LHCN-M2 (cell line): ENCODE data around the gene TTC3. TPM values are rescaled to one million over a fixed set of nuclear protein-coding genes. Genes with fewer than 3 reads are reported as not detected.

Experiments
- DNase-seq: peaks from one replicate; pipeline ENCODE4 v3.0.0-alpha.2; 2012; ENCODE audit warnings: low read depth
- total RNA-seq: library from RNA; depleted of rRNA; stranded (reverse); fragments of >200 nt; gene quantifications from 2 replicates; pipeline ENCODE4 v1.2.3, GENCODE V29; 2014

The TTC3 gene
- total RNA-seq, 1 experiment from 2014 or later: 189 TPM

DNA sequence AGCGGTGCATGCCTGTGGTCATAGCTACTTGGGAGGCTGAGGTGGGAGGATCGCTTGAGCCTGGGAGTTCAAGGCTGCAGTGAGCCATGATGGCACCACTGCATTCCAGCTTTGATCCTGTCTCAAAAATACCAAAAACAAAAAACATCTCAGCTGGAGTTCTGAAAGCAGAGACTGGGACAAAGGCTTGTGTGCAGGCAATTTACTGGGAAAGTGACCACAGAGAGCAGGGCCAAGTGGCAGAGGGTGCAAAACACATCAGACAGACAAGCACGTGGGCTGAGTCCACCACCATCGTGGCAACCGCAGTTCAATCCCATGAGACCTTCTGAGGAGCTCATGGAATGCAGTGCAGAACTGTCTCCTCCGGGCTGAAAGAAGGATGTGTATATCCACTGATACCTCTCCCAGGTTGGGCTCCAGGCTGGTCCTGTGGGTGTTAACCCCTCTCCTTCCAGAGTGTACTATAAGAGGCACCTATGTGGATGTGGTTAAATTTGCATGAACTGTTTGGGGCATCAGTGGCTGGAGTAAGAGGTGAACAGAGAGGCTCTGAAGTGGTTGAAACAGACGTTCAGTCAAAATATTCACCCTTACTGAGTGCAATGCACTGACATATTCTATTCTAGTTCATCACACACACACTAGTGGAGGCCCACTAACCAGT is 11.0 kb upstream of the TTC3 start:
- DNase-seq: peak; percentile 77

DNA sequence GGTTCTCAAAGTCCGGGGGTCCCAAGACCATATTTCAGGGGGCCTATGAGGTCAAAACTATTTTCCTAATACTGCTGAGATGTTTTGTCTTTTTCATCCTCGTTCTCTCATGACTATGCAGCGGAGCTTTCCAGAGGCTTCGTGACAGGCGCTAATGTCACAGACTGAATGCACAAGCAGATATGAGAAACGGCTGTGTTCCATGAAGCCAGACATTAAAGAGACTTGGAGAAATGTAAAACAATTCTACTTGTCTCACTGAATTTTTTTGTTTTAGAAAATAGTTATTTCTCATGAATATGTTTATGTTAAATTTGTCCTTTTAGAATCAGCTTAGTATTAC is 10.5 kb upstream of the TTC3 start:
- DNase-seq: no peak

DNA sequence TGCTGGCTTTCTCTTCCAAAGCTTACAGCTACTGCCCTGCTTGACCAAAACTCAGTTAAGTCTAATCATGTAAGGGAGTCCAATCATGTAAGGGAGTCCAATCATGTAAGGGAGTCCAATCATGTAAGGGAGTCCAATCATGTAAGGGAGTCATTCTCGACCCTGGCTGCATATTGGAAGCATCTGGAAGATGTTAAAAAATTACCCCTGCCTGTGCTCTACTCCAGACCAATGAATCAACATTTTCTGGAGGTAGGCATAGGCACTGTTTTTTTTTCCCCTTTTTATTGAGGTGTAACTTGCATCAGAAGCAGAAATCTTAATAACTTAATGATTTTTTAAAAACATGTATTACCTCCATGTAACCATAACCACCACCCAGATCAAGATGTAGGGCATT is 9.6 kb upstream of the TTC3 start:
- no peak for DNase-seq

DNA sequence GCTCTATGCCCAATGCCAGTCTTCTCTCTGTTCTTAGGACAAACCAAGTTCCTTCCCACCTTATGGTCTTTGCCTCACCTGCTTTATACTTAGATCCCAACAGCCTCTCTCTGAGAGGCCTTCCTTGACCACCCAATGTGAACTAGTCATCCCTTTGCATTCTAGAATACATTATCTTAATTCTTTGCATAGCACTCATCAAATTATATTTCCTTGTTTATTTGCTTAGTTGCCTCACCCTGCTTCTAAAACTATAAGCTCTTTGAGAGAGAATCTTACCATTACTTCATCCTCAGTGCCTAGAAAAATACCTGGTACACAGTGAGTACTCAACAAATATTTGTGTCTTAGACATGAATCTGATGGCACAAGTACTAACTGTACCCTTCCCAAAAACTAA is 8.2 kb upstream of the TTC3 start:
- no peak for DNase-seq

DNA sequence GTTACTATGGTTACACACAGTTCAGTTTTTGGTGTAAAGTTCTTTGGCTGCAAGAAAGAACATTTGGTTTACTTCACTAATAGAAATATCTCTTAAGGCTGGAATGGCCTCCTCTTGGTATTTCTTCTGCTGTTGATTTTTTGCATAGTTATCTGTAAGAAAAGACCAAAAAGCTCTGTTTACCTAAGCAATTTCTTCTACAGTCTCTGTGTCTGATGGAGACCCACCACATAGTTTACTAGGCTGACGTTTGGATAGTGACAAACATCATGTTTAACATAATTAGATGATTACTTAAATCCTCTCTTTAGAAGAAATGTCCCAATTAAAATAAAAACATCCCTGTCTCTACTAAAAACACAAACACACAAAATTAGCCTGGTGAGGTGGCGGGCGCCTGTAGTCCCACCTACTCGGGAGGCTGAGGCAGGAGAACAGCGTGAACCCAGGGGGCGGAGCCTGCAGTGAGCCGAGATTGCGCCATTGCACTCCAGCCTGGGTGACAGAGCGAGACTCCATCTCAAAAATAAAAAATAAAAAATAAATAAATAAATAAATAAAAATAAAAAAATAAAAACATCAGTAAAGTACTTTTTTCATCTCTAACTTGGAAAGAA is 7.4 kb upstream of the TTC3 start:
- no peak for DNase-seq

DNA sequence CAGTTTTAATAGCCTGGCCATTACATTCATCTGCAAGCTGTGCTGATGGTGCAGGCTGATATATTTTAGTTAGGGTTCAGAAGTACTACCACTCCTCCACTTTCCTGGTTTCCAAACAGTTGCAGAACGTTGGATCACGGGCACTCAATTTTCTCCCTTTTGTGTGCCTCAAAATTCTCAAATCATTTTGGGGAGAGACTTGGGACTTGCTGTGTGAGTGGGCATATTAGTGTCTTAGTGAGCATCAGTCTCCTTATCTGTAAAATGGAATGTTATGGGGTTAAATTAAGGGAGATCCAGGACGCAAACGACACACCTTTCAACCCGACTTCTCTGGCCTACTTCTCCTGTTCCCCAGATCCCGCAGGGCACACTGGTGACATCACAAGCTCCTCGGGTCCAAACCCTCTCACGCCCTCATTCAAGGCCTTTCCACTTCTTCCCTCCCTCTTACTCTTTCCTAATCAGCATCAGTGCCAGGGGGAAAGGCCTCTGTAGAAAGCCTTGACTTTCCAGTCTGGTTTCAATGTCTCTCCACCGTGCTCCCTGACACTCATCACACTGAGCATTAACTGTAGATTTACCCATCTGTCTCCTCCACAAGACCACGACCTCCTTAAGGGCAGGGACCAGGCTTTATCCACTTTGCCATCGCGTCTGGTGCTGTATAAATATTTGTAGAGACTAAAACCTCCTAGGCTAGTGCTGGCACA is 1.3 kb upstream of the TTC3 start:
- DNase-seq: peak; percentile 75

DNA sequence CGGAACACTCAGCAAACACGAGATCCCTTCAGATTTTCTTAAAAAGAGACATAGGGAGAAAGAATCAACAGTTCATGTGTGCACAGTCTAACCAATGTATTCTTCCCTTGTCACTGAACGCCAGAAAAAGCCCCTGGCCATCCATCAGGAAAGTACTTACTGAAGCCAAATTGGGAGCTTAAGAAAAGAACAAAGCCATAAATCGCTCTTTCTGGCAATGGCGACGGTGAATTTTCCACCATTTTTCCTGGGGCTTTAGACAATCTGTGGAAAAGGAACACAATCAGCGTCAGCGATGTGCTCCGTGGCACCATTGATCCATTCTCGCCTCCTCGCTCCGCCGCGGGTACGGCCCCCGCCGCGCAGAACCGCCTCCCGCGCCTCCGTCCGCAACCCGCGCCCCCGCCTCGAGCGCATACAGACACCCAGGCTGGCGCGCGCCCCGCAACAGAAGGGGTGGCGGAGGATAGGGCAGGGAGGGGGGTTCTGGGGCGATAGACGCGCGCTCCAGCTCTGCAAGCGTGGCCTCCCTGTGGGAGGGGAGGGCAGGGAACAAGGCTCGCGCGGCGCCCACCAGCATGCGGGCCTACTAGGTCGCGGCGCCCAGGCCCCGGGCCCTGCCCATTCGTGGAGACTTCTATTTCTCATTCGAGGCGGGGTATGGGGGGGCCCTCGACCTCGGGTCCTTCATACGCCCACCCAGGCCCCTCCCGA is 623 bp upstream of the TTC3 start:
- peak; percentile 84 for DNase-seq

DNA sequence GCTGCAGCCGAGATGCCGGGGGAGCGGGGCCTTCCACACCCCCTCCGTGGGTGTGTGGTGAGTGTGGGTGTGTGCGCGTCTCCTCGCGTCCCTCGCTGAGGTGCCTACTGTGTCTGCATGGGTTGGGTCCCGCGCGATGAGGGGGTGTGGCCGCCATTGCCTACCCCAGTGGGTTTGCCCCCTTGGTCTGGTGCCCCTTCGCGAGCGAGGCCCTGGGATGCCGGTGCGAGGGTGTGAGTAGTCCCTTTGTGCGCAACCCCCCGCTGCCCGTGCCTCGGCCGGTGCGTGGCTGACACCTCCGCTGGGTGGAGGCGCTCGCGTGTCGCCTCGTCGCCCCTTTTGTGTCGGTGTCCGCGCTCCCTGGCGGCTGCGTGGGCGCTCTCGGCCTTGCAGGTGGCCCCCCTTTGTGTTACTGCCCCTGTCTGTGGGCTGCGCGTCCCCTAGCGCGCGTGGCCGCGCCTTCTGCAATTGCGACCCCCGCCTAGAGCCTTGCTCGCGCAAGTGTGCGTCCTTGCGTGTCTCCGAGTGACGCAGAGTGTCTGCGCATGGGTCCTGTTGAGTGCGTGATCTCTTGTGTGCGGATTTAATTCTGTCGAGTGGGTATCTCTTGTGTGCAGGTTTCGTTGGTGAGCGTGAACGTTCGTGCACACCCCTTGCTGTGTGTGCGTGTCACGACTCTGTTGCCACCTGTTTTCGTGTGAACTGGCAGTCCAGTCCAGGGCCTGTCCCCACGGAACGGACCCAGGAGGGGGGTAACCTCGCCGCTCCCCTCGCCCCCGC is 553 bp downstream of the TTC3 start:
- peak; percentile 28 for DNase-seq

DNA sequence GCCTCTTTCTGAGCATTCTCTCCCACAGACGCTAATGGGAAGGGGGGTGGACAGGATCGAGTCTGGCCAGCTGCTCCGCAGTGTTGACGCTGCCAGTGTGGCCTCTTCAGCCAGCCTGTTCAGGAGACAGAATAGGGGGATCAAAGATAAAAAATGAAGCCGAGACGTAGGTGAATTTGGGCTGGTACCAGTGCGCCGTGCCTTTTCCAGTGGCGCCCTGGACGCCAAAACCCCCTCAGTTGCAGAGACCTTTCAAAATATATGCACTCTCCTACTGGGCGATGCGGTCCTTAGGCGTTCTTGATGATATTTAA is 1.1 kb downstream of the TTC3 start:
- no peak for DNase-seq

DNA sequence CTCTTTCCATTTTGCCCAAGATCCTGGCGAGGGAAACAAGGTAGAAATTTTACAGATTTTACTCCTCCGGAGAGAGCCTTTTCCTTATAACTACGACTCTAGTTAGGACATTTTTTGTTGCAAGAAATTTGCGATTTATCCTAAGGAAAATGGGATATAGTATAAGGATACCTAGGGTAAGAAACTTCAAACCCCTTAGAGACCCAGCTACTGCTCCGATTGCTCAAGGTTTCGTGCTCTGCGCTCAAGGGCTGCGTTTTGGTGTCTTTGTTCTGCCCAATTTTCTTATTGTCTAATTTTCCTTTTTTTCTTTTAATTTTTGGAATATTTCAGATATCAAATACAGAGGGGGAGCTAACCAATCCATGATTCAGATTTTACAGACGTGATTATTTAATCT is 1.5 kb downstream of the TTC3 start:
- DNase-seq: no peak

DNA sequence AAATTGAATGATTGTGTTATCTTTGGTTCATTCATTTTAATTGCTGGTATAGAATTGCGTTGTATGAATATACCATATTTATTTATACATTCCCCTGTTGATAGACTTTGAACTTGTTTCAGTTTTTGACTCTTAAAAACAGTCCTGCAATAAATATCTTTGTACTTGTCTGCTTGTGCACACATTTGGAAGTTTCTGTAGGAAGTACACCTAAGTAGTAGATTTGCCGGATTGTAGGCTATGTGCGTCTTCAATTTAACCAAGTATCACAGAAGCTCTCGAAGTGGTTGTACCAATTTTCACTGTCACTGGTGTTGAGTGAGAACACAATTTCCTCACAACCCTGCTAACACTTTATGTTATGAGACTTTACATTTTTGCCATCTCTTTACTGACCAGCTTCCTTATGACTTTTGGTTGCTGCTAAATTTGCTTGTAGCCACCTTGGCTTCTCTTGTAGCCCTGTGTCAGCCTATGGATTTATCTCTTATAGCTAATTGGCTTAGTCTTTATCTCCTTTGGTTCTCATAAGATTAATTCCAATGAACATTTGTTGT is 2.2 kb downstream of the TTC3 start:
- DNase-seq: no peak

DNA sequence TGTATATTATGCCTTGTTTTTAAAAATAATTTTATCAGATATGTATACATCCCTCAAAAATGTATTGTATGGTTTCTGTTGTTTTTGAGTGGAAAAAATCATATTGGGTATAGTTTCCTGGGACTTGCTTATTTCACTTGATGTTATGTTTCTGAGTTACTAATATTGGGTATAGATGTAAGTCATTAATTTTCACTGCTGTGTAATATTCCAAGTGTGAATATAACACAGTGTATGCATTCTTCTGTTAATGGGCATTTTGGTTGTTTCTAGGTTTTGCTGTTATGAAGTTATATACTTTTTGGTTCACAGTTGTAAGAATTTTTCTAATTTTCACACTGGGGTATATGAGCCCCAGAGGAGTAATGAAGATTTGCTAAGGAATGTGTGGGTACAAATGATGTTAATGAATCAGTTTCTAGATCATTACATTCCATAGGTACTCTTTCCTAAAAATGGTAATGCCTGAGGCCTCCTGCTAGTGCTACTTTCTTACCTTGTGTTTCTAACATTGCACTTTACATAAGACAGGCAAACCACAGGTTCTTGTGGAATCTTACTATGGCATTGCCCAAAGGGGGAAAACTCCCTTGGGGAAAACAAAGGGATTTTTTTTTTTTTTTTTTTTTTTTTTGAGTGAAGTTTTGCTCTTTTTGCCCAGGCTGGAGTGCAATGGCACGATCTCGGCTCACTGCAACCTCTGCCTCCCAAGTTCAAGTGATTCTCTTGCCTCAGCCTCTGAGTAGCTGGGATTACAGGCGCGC is 3.2 kb downstream of the TTC3 start:
- DNase-seq: no peak

DNA sequence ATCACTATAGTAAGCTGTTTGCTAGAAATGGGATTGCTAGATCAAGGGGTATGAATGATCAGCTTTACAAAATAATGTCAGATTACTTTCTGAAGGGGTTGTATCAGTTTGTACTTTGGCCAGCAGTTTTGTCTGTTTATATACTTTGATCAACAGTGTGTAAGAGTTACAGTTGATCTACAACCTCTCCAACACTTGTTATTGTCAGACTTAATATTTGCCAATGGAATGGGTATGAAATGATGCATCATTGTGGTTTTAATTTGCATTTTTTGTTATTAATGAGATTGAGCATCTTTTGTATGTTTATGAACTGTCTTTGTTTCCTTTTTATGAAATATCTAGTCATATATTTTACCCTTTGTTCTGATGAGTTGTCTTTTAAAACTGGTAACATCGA is 4.3 kb downstream of the TTC3 start:
- DNase-seq: no peak

DNA sequence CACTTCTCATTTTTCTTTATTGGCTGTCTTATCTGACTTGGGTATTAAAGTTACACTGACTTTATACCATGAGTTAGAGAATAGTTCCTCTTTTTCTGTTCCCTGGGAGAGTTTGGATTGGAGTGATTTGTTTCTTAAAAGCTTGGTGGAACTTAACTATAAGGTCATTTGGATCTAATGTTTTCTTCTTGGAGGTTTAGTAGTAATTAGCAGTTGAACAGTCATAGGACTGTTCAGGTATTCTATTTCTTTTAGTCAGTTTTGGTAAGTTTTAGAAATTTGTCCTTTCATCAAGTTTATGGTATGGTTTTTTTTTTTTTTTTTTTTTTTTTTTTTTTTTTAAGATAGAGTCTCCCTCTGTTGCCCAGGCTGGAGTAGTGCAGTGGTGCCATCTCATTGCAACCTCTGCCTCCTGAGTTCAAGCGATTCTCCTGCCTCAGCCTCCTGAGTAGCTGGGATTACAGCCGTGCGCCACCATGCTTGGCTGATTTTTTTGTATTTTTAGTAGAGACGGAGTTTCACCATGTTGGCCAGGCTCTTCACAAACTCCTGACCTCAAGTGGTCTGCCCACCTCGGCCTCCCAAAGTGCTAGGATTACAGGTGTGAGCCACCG is 6.3 kb downstream of the TTC3 start:
- no peak for DNase-seq

DNA sequence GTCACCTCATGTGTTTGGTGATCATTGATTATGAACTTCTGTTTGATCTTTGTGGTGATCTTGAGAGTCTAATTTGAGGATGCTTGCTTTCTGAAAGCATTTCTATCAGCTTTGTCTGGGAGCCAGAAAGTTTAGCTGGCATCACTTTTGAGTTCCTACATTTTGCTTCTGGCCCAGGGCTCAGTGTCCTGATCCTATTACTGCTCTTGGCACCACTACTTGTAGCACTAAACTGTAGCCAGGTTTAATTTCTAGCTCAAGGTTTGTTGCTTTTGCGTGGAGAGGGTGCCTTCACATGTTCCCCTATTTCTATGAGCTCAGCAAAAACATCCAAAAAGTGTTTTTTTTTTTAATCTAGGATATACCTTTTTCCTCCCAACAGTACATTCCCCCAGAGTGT is 9.3 kb downstream of the TTC3 start:
- no peak for DNase-seq

DNA sequence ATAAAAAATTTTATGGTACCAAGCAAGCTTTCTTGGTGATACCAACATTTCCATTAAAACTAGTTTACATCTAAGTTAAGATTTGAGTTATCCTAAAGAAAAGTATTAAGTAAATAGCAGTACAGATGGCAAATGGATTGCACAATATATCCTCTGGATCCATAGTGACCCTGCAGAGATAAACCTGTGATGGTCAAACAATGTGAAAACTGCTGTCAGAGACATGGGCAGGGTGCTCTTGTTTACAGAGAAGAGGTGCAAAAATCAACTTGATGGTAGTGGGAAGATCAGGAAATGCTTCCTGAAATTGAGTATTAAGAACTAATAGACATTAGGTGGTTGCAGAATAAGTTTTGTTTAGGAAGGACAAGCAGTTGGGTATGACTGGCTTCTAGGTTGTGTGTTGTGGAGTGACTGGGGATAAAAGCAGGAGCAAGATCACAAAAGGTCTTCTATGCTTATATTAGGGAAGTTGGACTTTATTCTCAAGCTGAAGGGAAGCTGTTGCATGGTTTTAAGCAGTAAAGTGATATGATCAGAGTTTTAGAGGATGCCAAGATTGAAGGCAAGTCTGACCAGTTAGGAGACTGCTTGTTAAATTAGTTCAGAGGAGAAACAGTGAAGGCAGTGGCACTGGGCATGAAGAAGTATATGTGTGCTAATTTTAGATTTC is 9.9 kb downstream of the TTC3 start:
- DNase-seq: no peak

DNA sequence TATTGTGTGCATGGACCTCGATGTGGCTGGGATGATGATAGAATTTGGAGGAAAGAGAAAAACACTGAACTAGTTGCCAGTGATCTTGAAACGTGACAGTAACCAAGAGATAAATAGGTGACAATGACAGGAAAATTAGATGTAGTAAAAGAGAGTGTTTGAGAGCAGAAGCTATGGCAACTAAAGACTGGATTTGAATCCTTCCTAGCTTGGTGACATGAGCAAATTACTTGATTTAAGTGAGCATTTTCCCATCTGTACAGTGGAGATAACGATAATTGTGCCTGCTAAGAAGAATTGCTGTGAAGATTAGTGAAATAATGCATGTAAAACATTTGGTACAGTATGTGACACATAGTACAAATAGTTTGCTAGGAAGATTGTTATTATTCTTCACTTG is 12.7 kb downstream of the TTC3 start:
- DNase-seq: no peak

DNA sequence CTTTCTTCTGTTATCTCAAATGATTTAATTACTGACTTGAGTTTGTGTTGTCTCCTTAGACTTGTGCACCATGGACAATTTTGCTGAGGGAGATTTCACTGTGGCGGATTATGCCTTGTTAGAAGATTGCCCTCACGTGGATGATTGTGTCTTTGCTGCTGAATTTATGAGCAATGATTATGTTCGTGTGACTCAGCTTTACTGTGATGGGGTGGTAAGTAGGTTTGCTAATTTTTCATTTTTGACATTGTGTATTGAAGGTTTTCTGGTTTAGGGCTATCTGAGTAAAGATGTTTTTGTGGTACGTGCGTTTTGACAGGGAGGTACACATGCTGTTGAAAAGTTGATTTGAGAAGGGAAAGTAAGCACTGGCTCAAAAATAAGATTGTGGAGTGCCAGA is 14.1 kb downstream of the TTC3 start:
- DNase-seq: peak; percentile 74

DNA sequence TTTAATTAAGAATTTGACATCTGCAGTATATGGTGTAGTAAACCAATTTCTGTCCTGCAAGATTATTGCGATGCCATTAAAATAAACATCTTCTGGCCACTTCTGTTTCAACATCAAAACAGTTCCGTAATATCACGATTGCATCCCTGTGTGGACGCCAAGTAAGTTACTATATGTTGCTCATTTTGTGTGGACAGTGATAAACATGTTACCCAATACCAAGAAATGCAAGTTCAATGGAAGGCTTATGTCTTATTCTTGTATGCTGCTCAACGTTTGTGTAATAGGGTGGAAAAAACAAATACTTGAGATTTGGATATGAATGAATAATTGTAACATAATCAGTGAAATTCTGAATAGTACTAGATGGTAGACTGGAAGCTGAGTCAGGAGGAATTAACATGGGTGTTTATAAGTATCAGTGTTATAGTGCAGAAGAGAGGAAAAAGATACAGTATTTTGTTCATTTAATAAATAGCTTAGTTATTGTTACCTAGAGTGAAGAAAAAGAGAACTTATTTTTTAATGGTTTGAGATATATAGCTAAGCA is 15.2 kb downstream of the TTC3 start:
- no peak for DNase-seq

DNA sequence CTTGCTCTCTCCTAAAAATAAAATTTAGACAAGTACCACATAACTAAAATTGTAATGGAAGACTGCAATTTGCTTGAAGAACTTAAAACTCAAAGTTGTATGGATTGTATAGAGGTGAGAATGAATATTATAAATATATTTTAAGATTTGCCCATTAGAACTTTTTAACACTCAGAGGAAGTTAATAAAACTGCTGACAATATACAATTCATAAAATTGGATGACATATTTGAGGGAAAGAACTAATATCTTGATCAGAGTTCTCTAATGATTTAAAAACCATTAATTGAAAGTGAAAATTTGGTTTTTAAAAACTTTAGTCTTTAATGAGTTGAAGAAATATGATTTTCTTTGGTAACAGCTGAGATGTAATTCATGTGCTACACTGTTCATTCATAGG is 20.9 kb downstream of the TTC3 start:
- no peak for DNase-seq
